Measurements from ENCODE around the gene MRRF.

The MRRF gene

DNA sequence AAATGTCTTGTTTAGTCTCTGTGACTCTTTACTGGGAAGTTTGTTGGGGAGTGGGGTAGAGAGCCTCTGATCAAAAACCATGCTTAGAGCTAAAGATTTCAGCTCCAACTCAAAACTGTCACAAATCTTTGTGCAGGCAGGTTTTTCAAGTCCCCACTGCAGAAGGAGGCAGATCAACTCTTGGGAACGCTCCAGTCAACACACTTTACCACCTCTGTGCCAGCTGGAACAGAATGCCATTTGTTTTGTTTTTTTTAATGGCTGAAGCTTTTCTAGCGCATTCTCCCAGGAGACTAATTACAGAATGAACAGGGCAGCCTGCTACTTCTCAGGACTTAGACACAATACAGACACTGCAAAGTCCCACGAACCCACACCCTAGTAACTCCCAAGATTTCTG, 18.0 kb upstream of the MRRF start:
- no peak overlapping the region for H3K4me3 ChIP-seq (ENCODE audit: control insufficient read depth, low read depth, low read length)
- TF ChIP-seq, protein P1, sequence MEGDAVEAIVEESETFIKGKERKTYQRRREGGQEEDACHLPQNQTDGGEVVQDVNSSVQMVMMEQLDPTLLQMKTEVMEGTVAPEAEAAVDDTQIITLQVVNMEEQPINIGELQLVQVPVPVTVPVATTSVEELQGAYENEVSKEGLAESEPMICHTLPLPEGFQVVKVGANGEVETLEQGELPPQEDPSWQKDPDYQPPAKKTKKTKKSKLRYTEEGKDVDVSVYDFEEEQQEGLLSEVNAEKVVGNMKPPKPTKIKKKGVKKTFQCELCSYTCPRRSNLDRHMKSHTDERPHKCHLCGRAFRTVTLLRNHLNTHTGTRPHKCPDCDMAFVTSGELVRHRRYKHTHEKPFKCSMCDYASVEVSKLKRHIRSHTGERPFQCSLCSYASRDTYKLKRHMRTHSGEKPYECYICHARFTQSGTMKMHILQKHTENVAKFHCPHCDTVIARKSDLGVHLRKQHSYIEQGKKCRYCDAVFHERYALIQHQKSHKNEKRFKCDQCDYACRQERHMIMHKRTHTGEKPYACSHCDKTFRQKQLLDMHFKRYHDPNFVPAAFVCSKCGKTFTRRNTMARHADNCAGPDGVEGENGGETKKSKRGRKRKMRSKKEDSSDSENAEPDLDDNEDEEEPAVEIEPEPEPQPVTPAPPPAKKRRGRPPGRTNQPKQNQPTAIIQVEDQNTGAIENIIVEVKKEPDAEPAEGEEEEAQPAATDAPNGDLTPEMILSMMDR (conservative IDR thresholded peaks at IDR 0.05; ENCODE audit: control insufficient read depth, insufficient read depth, low read depth, low read length), result no peak
- no peak for DNase-seq (ENCODE audit: low read depth)

DNA sequence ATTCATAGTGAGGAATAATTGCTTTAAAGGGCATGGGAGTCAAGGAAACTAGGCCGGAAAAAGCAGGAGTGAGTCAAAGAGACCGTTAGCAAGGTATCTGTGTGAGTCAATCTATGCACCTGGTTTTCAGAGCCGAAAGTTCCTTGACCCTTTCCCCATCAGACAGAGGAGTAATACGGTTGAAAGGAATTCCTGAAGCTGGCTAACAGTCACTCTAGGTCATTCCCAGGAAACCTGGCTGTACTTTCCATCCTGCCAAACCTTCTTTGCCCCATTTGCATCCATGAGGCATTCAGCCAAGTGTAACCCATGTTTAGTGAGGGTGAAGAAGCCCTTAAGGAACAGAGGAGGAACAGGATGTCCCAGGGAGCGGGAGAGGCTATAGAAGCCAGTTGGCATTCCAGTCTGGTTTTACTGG, 16.2 kb upstream of the MRRF start:
- H3K4me3 ChIP-seq (ENCODE audit: control insufficient read depth, low read depth, low read length), result no peak overlapping the region
- DNase-seq (ENCODE audit: low read depth), result no peak
- TF ChIP-seq, protein P1 (conservative IDR thresholded peaks at IDR 0.05; ENCODE audit: control insufficient read depth, insufficient read depth, low read depth, low read length), result no peak

DNA sequence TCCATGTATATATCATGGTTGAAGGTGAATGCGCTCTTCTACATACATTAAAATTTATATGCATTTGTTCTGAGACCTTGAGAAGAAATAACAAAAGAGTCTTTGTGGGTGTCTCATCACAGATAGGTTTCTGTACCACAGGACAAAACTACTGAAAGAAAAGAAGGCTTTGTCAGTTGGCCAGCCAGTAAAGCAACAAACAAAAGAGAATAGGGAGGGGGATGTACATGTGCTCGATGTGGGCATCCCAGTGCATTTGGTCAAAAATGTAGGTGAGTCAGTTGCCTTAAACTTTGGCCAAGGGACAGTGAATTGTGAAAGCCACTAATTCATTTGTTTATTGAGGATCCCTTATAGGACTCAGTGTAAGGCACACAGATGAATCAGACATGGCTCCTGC, 13.3 kb upstream of the MRRF start:
- no peak for DNase-seq (ENCODE audit: low read depth)
- no peak overlapping the region for H3K4me3 ChIP-seq (ENCODE audit: control insufficient read depth, low read depth, low read length)
- TF ChIP-seq, protein P1 (conservative IDR thresholded peaks at IDR 0.05; ENCODE audit: control insufficient read depth, insufficient read depth, low read depth, low read length), result no peak

DNA sequence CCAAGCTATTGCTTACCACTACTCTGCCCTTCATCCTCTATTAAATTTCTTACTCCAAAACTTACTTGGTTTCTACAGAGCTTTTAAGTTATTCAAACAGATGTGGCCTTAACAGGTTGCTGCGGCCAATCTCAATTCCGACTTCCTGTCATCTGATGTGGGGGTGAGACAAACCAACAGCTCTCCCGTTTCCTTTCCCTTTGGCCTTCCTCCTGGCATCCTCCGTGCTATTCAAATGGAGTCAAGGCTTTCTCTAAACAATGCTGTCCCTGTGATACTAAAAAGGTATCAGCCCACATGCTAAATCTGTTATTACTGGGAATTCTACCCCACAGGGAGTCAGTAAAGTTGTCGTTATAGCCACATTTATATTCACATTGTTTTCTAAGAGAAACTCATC, 11.9 kb upstream of the MRRF start:
- TF ChIP-seq, protein P1 (conservative IDR thresholded peaks at IDR 0.05; ENCODE audit: control insufficient read depth, insufficient read depth, low read depth, low read length), result no peak
- no peak for DNase-seq (ENCODE audit: low read depth)
- H3K4me3 ChIP-seq (ENCODE audit: control insufficient read depth, low read depth, low read length), result no peak overlapping the region

DNA sequence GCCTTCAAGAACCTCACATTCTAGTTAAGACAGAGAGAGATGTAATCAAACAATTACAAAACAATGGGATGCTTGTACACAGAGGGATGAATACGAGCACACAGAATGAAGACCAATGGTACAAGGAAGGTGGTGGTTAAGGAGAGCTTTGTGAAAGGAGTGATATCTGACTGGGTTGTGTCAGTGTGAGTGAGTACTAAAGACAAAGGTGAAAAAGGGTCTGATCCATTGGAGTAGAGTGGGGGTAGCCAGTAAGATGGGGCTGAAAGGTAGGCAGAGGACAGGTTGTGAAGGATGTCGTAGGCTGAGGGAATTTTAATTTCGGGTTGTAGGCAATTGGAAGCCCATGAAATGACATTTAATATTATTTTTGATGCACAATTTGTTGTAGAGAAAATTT, 9.9 kb upstream of the MRRF start:
- TF ChIP-seq, protein P1 (conservative IDR thresholded peaks at IDR 0.05; ENCODE audit: control insufficient read depth, insufficient read depth, low read depth, low read length), result no peak
- no peak for DNase-seq (ENCODE audit: low read depth)

DNA sequence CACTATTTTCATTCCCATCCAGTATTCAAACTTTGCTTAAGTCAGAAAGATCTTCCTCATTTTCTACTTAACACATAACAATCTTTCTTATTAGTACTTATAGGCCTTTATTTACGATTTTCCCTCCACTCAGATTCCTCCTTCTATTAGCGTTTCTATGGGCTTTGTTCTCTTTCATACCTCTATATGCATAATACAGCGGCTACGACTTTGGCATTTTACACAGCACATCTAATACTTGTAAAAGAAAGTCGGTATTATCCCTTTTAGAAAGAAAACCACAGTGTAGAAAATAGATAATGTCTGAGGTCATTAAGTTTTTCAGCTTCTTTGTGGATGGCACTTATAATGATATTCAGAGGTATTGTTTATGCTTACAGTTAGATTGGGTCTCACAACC, 8.5 kb upstream of the MRRF start:
- DNase-seq (ENCODE audit: low read depth), result no peak
- TF ChIP-seq, protein P1 (conservative IDR thresholded peaks at IDR 0.05; ENCODE audit: control insufficient read depth, insufficient read depth, low read depth, low read length), result no peak
- no peak overlapping the region for H3K4me3 ChIP-seq (ENCODE audit: control insufficient read depth, low read depth, low read length)

More for the DNA sequence above, 9.9 kb upstream of the MRRF start:
- no peak overlapping the region for H3K4me3 ChIP-seq (ENCODE audit: control insufficient read depth, low read depth, low read length)

DNA sequence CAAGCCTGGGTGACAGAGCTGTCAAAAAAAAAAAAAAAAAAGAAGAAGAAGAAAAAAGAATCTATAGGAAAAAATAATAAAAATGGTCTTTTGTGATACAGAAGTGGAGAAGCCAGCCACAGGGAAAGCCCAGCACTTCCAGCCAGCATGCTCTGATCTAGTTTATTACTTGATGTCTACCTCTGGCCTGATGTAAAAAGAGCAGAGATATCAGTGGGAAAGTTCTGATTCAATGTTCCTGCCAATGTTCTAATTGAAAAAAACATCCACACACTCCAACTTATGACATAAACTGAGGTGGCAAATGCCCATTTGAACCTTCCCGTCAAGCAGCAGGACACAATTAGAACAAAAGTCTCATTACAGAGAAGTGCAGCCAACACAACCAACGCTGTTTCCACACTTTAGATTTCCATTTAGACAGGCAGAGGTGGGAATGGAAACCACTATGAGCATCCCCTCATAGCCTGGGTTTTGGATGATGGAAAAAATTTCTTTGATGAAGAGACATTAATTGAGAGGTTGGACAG, 5.7 kb upstream of the MRRF start:
- no peak for DNase-seq (ENCODE audit: low read depth)
- H3K4me3 ChIP-seq (ENCODE audit: control insufficient read depth, low read depth, low read length), result no peak overlapping the region
- TF ChIP-seq, protein P1 (conservative IDR thresholded peaks at IDR 0.05; ENCODE audit: control insufficient read depth, insufficient read depth, low read depth, low read length), result no peak

Data from fibroblast of mammary gland (primary cell).